LNCAP (cell line): ENCODE measurements around the gene WASF1.

ENCODE experiments used
- TF ChIP-seq, protein P1 (sequence below): fragments of 450-650 bp; IDR thresholded peaks from 2 replicates; pipeline ENCODE4 v1.5.1; 2017; ENCODE audit warnings: mild to moderate bottlenecking

The WASF1 gene

DNA sequence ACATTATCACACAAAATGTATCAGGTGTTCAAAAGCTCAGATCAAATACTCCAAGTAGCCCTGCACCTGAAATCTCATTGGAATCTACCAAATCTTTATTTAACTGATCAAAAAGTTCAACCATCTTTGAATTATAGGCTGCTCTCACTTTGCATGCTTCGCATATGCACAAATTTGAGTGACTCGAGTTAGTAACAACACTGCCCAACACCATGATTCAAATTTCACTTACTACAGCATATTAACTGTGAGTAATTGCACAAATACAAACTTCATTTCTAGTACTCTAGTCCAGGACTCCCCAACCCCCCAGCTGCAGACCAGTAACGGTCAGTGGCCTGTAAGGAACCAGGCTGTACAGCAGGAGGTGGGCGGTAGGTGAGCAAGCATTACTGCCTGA lies 51.1 kb downstream of the WASF1 start:
- TF ChIP-seq, protein P1, sequence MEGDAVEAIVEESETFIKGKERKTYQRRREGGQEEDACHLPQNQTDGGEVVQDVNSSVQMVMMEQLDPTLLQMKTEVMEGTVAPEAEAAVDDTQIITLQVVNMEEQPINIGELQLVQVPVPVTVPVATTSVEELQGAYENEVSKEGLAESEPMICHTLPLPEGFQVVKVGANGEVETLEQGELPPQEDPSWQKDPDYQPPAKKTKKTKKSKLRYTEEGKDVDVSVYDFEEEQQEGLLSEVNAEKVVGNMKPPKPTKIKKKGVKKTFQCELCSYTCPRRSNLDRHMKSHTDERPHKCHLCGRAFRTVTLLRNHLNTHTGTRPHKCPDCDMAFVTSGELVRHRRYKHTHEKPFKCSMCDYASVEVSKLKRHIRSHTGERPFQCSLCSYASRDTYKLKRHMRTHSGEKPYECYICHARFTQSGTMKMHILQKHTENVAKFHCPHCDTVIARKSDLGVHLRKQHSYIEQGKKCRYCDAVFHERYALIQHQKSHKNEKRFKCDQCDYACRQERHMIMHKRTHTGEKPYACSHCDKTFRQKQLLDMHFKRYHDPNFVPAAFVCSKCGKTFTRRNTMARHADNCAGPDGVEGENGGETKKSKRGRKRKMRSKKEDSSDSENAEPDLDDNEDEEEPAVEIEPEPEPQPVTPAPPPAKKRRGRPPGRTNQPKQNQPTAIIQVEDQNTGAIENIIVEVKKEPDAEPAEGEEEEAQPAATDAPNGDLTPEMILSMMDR = no peak

DNA sequence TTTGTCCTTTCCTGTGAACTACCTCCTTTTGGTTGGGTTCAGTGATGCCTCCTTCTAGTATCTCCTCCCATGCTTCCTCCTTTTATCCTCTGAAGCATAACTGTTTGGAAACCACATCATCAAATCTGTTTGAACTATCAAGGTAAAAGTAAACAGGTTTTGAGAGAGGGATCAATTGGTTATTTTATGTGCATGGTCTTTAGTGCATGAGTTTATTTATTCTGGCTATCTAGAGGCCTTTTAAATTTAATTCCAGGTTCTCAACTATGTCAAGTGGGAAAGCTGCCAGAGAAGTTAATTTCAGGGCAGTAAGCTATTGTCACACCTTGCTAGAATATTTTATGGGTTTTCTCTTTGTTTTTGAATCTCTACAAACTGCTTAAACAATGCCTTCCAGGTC lies 54.1 kb downstream of the WASF1 start:
- TF ChIP-seq, protein P1 = no peak

DNA sequence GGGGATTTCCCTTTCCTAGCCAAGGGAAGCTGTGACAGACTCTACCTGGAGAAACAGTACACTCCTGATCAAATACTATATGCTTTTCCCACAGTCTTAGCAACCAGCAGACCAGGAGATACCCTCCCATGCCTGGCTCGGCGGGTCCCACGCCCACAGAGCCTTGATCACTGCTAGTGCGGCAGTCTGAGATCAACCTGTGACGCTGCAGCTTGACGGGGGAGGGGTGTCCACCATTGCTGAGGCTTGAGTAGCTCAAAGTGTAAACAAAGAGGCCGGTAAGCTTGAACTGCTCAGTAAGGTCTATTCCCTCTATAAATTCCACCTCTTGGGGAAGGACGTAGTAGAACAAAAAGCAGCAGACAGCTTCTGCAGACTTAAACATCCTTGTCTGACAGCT lies 63.2 kb downstream of the WASF1 start:
- TF ChIP-seq, protein P1 = no peak

DNA sequence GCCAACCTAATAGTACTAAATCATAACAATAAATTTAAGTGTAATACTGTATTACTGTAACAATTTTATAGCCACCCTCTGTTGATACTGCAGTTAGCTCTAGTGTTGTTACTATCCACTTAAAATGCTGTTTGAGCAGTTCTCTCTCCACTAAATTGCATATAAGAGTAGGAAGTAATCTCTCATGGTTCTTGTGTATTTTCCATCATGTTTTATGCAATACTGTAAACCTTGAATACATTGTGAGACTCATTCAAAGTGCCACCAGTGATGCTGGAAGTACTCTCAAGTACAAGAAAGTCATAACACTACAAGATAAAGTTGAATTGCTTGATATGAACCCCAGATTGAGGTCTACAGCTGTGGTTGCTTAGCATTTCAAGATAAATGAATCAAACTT lies 65.5 kb downstream of the WASF1 start:
- TF ChIP-seq, protein P1 = no peak

DNA sequence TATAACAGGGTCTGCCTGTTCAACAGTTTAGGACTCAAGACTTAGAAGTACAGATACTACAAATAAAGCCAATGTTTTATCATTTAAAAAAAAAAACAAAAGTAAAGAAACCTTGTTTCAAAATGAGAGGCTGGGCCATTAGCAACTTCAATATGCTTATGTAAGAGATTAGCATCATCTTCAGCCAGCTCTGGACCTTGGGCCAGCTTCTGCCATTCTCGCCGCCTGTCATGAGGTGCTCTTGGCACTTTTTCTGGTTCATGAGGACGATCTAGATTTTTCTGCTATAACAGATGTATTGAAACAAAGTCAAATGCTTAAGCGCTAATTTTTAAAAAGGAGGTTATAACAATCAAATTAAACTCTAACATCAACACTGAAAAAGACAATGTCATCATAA lies 74.2 kb downstream of the WASF1 start:
- TF ChIP-seq, protein P1 = no peak

DNA sequence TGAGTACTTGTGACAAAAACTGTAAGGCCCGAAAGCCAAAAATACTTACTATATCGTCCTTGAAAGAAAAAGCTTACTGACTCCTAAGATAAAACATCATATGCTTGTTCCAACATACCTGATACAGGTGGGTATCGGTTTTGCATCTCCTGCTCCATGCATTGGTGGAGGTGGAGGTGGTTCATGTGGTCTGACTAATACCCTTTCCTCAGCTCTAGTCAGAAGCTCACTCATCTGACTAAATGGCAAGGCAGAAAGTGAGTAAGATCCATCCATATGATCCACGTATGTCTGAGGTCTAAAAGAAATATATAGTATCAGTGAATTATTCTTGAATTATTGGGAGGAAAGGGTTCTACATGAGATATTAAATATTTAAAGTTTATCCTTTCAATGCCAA lies 76.2 kb downstream of the WASF1 start:
- TF ChIP-seq, protein P1 = no peak

DNA sequence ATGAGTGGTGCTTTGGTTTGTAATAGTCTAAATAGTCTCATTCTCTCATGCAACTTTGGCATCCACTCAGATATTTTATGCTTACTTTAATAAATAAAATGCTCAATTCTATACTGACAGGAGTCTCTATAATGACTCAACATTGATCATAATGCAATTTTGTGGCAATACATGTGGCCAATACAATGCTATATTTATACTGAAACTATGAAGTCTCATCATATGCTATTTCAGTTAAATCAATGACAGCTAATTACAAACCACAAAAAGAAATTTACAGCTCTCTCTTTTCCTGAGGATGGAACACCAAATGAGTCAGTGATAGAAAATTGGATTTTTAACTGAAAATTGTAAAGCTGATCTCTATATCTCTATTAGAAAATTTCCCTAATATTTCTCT lies 77.1 kb downstream of the WASF1 start:
- TF ChIP-seq, protein P1 = no peak

DNA sequence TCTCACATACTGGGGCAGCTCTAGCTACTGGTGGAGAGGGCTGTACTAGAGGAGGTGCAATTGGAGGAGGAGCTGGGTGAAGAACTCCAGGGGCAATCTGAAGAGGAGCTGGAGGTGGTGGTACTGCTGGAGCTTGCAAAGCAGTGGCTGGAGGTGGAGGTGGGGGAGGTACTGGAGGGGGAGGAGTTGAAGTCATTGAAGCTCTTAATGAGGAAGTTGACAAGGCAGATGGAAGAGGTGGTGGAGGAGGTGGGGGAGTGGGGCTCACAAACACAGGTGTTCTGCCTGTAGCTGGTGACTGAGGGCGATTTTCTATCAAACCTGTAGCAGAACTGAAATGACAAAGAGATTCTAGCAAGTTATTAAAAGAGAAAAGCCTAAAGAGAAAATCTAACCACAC lies 77.6 kb downstream of the WASF1 start:
- TF ChIP-seq, protein P1 = no peak
